GM12801 (cell line): ENCODE measurements around the gene DNHD1.

Experiments
- TF ChIP-seq, protein P1 (sequence below): IDR thresholded peaks from one replicate; pipeline ENCODE4 v1.5.1; 2011; ENCODE audit warnings: control low read depth; ENCODE audit not compliant: insufficient read length; ENCODE audit errors: extremely low read depth

The DNHD1 gene, protein sequence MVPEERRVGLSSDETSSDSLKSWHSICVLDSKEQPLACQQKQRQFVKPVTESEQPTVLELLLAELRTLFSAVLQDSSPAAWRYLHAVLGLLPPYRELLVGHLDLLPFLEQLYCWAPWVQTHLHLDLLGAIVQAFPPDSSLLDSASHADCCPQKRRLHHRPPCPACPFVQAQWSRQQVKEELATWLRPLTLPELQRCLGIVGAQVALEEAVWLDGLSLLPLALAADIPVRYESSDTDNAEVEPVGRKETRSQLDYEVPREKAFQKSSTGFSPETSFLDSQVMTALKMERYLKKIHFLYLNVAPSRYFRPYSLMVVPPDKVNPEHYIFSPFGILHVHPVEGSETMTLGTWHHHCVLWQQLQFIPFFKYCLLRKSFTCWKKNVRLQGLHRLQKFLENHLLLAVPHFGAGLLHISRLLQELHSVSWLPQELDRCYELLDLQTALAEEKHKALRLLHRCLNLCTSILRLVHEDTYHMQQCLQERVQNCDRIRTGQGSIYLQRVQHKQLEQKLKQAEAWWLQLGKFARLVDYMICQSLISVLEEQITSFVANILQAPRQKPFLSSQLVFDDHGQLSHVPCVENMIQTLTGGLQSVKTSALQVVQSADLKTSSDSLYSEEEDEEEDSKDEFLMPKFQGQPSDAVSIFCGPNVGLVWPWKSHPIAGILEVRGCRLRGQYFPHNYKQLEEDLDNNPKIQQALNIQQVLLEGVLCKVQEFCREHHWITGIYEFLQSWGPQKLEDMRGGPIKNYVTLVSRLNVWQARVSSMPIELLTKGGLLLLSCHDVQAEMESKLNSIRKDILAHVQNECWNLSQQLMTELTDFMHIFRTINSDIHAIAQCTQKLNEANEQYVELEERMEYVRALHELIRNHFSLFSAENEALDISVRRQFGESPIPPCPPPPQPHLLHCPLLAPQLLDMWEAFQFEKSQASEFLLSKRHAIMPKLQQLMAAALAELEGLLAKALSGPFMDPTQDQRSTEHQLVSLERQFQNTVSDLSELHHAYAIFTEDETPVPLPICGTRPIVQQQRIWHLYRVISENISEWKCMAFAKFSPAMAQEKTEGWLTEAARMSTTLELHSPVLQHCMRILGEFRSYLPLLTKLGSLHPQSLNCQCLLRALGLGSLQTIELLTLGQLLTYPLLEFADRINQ (N-terminal part only)

GRCh38 chr11:6497069-6497839 lies at the start of gene DNHD1:
DNHD1 (plus strand) TSS chr11:6497280; CDS start chr11:6498216, 936 bp downstream.
- TF ChIP-seq, protein P1, sequence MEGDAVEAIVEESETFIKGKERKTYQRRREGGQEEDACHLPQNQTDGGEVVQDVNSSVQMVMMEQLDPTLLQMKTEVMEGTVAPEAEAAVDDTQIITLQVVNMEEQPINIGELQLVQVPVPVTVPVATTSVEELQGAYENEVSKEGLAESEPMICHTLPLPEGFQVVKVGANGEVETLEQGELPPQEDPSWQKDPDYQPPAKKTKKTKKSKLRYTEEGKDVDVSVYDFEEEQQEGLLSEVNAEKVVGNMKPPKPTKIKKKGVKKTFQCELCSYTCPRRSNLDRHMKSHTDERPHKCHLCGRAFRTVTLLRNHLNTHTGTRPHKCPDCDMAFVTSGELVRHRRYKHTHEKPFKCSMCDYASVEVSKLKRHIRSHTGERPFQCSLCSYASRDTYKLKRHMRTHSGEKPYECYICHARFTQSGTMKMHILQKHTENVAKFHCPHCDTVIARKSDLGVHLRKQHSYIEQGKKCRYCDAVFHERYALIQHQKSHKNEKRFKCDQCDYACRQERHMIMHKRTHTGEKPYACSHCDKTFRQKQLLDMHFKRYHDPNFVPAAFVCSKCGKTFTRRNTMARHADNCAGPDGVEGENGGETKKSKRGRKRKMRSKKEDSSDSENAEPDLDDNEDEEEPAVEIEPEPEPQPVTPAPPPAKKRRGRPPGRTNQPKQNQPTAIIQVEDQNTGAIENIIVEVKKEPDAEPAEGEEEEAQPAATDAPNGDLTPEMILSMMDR = no peak

GRCh38 chr11:6448574-6448973 lies 48.5 kb upstream of the DNHD1 start:
- TF ChIP-seq, protein P1 = no peak

GRCh38 chr11:6452219-6452618 lies 44.9 kb upstream of the DNHD1 start:
- TF ChIP-seq, protein P1 = no peak

DNA sequence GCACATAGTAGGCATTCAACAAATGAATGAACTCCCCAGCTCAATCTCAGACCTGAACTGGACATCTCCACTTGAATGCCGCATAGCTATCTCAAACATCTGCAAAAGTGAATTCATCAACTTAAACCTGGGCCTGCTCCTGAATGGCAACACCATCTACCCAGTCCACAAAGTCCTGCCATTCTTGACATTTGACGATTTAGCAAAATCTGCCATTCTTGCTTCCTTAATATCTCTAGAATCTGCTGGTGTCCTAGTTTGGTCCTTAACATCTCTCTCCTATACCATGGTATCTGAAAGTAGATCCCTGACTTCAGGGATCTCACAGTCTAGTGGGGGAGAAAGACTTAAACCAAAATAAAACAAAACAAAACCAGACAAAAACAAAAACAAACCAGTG lies 43.9 kb upstream of the DNHD1 start:
- TF ChIP-seq, protein P1 = no peak

DNA sequence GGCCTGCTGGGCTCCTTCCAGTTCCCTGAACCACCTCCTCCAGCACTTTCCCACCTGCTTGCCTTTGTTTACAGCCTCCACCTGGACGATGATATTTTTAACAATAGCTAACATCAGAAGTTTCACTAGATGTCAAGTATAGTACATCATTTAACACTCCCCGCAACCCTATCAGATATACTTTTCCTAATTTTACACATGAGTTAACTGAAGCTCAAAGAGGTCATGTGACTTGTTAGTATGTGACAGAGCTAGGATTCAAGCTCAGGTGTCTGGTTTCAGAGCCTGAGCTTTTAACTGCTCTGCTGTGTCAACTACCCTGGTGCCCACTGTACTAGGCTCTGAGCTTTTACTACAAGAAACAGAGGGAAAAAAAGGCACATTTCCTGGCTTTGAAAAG lies 42.0 kb upstream of the DNHD1 start:
- TF ChIP-seq, protein P1 = no peak

DNA sequence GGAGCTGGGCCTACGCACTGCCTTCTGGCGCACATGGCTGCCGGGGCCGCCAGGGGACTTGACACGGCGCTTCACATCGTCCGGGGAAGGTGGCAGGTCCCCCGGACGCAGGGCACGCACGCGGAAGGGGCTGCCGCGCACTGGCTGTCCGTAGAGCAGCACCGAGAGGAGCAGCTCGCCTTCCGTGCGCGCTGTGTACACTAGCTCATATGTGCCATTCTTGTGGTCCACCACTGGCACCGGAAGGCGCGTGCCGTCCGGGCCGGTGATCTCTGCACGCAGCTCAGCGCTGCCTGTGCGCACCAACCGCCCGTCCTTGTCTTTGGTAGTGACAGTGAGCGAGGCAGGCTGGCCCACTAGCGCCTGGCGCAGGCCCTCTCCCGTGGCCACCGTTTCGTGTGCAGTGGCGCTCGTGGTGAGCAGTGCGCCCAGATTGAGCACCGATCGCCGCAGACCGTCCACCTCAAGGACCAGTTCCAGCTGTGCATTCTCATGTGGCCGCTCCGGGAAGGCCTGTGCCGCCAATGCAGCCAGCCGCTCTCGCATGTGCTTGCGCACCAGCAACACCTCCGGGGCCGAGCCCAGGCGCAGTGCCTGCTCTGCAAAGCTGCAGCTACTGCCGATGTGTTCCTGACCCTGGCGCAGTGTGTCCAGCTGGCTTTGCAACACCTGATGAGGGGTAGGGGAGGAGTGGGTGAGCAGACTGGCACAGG lies 40.6 kb upstream of the DNHD1 start:
- TF ChIP-seq, protein P1 = no peak
